ENCODE data around the gene SLC22A24. TPM values are rescaled to one million over a fixed set of nuclear protein-coding genes. Genes with fewer than 3 reads are reported as not detected.

The SLC22A24 gene
- total RNA-seq, 1 experiment from 2014 or later, result not detected

DNA sequence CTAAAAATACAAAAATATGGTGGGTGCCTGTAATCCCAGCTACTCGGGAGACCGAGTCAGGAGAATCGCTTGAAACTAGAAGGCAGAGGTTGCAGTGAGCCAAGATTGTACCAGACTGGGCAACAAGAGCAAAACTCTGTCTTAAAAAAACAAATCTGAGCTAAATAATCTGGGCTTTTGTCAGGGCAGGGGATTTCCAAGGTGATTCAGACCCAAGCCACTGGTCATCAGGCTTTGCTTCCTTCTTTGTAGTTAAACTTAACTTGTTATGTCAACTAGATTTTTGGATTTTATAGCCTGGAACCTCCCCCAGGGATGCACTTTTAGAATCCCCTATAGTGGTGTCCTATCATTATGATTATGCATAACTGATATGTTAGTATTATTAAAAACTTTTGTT, 101.4 kb downstream of the SLC22A24 start:
- Histone ChIP-seq H3K23me2 (ENCODE audit: insufficient read length, low read depth, low read length, poor library complexity, severe bottlenecking) (no peaks in the 10 kb centered on the region), H2BK20ac (ENCODE audit: low read depth, low read length, poor library complexity, severe bottlenecking) (no peak overlapping the region), H2BK5ac (ENCODE audit: insufficient read length, low read length) (no peak overlapping the region), H3K23ac (ENCODE audit: insufficient read length, low read depth, low read length) (no peak overlapping the region), H4K5ac (ENCODE audit: insufficient read length, low read depth, low read length) (no peak overlapping the region), H3K4ac (ENCODE audit: low read depth, low read length) (no peak overlapping the region), H3K79me1 (ENCODE audit: insufficient read depth, low read depth, low read length, poor library complexity, severe bottlenecking) (no peaks in the 10 kb centered on the region), H3T11ph (ENCODE audit: low read length) (no peak overlapping the region), H4K91ac (ENCODE audit: insufficient read length, low read depth, low read length) (no peak overlapping the region), H3K4me2 (ENCODE audit: insufficient read depth, insufficient read length, low read length) (no peak overlapping the region), H3K79me2 (ENCODE audit: insufficient read depth, low read length) (no peaks in the 10 kb centered on the region), H3K4me1 (ENCODE audit: insufficient read depth, low read length) (no peaks in the 10 kb centered on the region), H2AFZ (ENCODE audit: low read length) (no peak overlapping the region), H4K8ac (replicated peaks; ENCODE audit: insufficient read length, low read depth, low read length) (no peak overlapping the region), H2BK12ac (ENCODE audit: insufficient read length, low read depth, low read length) (no peak overlapping the region), H2BK120ac (ENCODE audit: low read depth, low read length, poor library complexity, severe bottlenecking) (no peak overlapping the region), H3K9ac (ENCODE audit: extremely low read depth, insufficient read length, low read length) (no peak overlapping the region), H3K9me3 (ENCODE audit: control insufficient read depth, low read depth, low read length) (no peaks in the 10 kb centered on the region), H3K14ac (ENCODE audit: insufficient read depth, low read length) (no peak overlapping the region), H4K20me1 (ENCODE audit: control insufficient read depth, insufficient read depth, insufficient read length) (no peaks in the 10 kb centered on the region), H3K56ac (ENCODE audit: insufficient read length, low read depth, low read length) (no peak overlapping the region), H3K18ac (ENCODE audit: insufficient read length, low read depth, low read length) (no peak overlapping the region), H2AK5ac (ENCODE audit: insufficient read length, low read length) (no peak overlapping the region), H2BK15ac (ENCODE audit: low read depth, low read length) (no peak overlapping the region), H3K27ac (ENCODE audit: insufficient read length, low read depth, low read length) (no peak overlapping the region), H3K27me3 (ENCODE audit: insufficient read depth, low read length) (no peaks in the 10 kb centered on the region)
- H3K4me1 Mint-ChIP-seq, result no peaks in the 10 kb centered on the region
- no peak for DNase-seq
- no peak overlapping the region for H3K4me3 Mint-ChIP-seq
- H3K9me3 Mint-ChIP-seq, result peaks cover 30 to 43% of the 10 kb centered on the region in 2 experiments
- H3K36me3 Mint-ChIP-seq (ENCODE audit: insufficient read depth in 1 of 3, low read depth in 3 of 3), result peaks cover 0 to 4% (median 4%) of the 10 kb centered on the region in 3 experiments; a peak in 3 of 7 replicates
- peaks cover 3% of the 10 kb centered on the region for H3K27me3 Mint-ChIP-seq (ENCODE audit: low read depth)
- TF ChIP-seq, protein P1, sequence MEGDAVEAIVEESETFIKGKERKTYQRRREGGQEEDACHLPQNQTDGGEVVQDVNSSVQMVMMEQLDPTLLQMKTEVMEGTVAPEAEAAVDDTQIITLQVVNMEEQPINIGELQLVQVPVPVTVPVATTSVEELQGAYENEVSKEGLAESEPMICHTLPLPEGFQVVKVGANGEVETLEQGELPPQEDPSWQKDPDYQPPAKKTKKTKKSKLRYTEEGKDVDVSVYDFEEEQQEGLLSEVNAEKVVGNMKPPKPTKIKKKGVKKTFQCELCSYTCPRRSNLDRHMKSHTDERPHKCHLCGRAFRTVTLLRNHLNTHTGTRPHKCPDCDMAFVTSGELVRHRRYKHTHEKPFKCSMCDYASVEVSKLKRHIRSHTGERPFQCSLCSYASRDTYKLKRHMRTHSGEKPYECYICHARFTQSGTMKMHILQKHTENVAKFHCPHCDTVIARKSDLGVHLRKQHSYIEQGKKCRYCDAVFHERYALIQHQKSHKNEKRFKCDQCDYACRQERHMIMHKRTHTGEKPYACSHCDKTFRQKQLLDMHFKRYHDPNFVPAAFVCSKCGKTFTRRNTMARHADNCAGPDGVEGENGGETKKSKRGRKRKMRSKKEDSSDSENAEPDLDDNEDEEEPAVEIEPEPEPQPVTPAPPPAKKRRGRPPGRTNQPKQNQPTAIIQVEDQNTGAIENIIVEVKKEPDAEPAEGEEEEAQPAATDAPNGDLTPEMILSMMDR (conservative IDR thresholded peaks at IDR 0.05), result no peak
- no CpG with 5 or more reads among the region's 3 CpGs for WGBS (ENCODE audit: extremely low coverage, insufficient read length, low lambda C conversion rate)
- H3K27ac Mint-ChIP-seq, result no peak overlapping the region

Data from H9 (cell line).